Spinal cord (tissue), 10 donors: ENCODE data around the gene MAGOH. TPM values are rescaled to one million over a fixed set of nuclear protein-coding genes. Genes with fewer than 3 reads are reported as not detected.

Source experiments
- DNase-seq, 6 donors: peaks; one replicate each; pipeline versions ENCODE4 v3.0.0 to v3.0.0-alpha.2; 2013 to 2015; ENCODE audit warnings: low spot score in 6 of 6, low read depth in 4 of 6
- H3K27ac ChIP-seq: one replicate; pipeline ENCODE4 v1.5.1; 2013; ENCODE audit warnings: low read depth, low read length, control low read depth
- H3K27me3 ChIP-seq: one replicate; pipeline ENCODE4 v1.6.1; 2013; ENCODE audit warnings: low read length; ENCODE audit not compliant: control insufficient read depth, insufficient read depth
- H3K36me3 ChIP-seq: one replicate; pipeline ENCODE4 v1.6.1; 2013; ENCODE audit warnings: low read length; ENCODE audit not compliant: control insufficient read depth, insufficient read depth
- H3K4me1 ChIP-seq: one replicate; pipeline ENCODE4 v1.6.1; 2013; ENCODE audit warnings: low read length; ENCODE audit not compliant: control insufficient read depth, insufficient read depth
- H3K4me3 ChIP-seq: one replicate; pipeline ENCODE4 v1.5.1; 2013; ENCODE audit warnings: low read depth, low read length, control low read depth
- H3K9me3 ChIP-seq: one replicate; pipeline ENCODE4 v1.6.1; 2013; ENCODE audit warnings: low read length; ENCODE audit not compliant: control insufficient read depth, insufficient read depth
- WGBS: methylation state at CpG from one replicate; pipeline ENCODE4 v1.1.5; 2013; ENCODE audit warnings: missing lambda C conversion rate; ENCODE audit not compliant: insufficient coverage; 5-methylcytosine and 5-hydroxymethylcytosine counted together
- polyA plus RNA-seq, 2 donors: library from polyadenylated mRNA; unstranded; fragments of 120-200 nt; gene quantifications; one replicate each; pipeline ENCODE4 v1.2.1, GENCODE V29; 2013; ENCODE audit not compliant: insufficient read length in 2 of 2
- total RNA-seq, 2 donors: library from RNA; depleted of rRNA in 1 of 2; stranded (reverse); fragments of 120-200 nt in 1 of 2; fragments of >200 nt in 1 of 2; gene quantifications; one replicate each; pipeline versions ENCODE4 v1.2.3 to v1.2.4, GENCODE V29; 2013 to 2014
- donor health status: healthy.

The MAGOH gene
- total and polyA plus RNA-seq, 4 donors, result 22.3 to 40.2 (median 34.3) TPM

DNA sequence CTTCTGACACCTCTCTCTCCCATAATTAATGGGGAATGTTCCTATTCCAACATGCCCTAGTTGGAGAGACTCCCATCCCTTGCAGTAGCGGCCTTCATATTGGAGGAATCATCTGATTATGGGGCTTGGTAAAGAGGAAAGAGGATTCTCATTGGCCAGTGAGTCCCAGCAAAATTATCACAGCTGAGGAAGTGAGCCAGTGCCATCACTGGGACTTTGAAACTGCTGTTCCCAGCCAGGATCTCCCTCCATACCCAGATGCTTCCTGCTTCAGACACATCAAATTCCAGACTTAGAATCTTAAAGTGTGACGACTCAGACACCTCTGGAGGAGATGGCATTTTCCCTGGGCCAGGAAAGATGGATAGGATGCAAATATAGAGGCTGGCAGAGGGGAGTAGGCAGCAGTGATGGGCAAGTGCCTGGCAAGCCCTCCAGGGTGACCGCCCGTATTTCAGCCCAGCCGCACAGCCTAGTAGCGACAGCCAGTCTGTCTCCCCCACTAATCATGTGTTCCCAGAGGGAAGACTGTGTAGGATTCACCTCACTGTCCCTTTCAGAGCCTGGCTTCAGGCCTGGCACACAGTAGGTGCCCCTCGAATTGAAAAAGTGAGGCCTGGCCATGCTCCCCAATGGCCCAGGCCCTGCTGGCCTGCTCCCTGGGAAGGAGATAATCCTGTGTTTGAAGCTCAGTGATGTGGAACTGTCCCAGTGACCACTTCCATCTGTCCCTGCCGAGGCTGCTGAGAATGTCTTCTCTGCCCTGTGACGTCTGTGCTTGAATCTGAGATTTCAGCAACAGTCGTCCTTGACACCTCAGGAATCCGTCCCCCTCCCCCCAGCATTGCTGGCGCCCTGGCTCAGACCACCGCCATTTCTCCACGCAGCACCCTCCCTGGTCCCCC is 41.2 kb upstream of the MAGOH start:
- Histone ChIP-seq H3K4me1 (peaks cover 13% of the 10 kb centered on the region), H3K36me3 (peaks cover 67% of the 10 kb centered on the region), H3K9me3 (no peaks in the 10 kb centered on the region), H3K4me3 (no peak overlapping the region), H3K27ac (no peak overlapping the region), H3K27me3 (no peaks in the 10 kb centered on the region)
- no peak for DNase-seq
- WGBS, result 70% methylated on average over 12 of the region's 14 CpGs

DNA sequence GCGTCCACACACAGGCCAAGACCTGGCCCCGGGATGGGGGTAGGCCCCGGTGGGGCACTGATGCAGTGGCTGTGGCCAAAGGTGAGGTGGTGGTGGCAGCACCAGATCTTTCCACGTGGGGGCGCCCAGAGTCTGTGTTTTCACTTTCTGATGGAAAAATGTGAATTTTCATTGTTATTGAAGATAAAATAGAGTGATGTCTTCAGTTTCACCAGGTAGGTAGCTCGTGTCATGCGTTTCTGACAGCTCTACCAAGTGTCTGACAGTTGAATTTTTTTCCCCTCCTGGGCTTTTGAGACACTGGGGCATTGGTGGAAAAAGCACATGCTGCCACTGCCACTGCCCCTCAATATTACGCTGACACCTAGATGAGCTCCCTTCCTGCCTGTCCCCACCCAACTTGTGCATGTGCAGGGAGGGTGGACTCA is 40.0 kb upstream of the MAGOH start:
- H3K36me3 ChIP-seq, result peaks cover 75% of the 10 kb centered on the region
- H3K4me3 ChIP-seq, result no peak overlapping the region
- no peak overlapping the region for H3K27ac ChIP-seq
- no peaks in the 10 kb centered on the region for H3K9me3 ChIP-seq
- H3K27me3 ChIP-seq, result no peaks in the 10 kb centered on the region
- 10% methylated on average over 6 of the region's 8 CpGs for WGBS
- peak in 2 of 6 donors; percentile 74 to 85 for DNase-seq
- peaks cover 13% of the 10 kb centered on the region for H3K4me1 ChIP-seq

DNA sequence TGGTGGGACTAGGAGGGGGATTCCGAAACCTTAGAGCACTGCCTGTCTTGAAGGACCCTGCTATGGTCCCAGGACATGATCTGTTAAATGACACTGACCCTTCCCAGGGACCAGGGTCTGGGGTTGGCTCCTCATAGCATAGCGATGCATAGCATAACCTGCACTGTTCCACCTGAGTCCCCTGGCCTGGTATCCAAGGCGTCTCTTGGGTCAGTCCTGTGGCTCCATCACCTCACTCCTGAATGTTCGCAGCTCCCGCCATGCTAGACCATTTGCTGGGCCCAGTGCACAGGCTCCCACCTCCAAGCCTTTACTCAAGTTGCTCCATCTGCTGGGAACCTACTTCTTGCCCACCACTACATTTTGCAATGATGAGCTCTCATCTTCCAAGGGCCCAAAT is 39.0 kb upstream of the MAGOH start:
- peaks cover 77% of the 10 kb centered on the region for H3K36me3 ChIP-seq
- no peak overlapping the region for H3K27ac ChIP-seq
- H3K4me3 ChIP-seq, result no peak overlapping the region
- no peak for DNase-seq
- no peaks in the 10 kb centered on the region for H3K9me3 ChIP-seq
- H3K4me1 ChIP-seq, result peaks cover 13% of the 10 kb centered on the region
- no peaks in the 10 kb centered on the region for H3K27me3 ChIP-seq
- WGBS, result 97% methylated on average over 5 of the region's 5 CpGs

DNA sequence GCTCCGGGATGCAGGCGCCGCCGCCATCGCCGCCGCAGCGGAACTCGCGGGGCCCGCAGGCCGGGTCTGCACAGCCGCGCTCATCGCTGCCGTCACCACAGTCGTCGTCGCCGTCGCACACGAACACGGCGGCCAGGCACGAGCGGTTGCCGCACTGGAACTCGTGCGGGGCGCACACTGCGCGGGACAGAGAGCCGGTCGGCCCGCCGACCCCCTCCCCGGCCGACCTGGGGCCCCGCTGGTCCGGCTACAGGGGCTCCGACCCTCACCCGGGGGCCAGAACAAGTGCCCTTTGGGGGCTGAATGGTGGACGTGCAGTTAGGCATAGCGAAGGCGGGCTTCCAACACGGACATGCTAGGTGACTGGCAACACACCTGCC is 38.6 kb upstream of the MAGOH start:
- Histone ChIP-seq H3K4me1 (peaks cover 13% of the 10 kb centered on the region), H3K27ac (no peak overlapping the region), H3K9me3 (no peaks in the 10 kb centered on the region), H3K4me3 (no peak overlapping the region), H3K27me3 (no peaks in the 10 kb centered on the region), H3K36me3 (peaks cover 80% of the 10 kb centered on the region)
- DNase-seq, result no peak
- 77% methylated on average over 46 of the region's 46 CpGs for WGBS

DNA sequence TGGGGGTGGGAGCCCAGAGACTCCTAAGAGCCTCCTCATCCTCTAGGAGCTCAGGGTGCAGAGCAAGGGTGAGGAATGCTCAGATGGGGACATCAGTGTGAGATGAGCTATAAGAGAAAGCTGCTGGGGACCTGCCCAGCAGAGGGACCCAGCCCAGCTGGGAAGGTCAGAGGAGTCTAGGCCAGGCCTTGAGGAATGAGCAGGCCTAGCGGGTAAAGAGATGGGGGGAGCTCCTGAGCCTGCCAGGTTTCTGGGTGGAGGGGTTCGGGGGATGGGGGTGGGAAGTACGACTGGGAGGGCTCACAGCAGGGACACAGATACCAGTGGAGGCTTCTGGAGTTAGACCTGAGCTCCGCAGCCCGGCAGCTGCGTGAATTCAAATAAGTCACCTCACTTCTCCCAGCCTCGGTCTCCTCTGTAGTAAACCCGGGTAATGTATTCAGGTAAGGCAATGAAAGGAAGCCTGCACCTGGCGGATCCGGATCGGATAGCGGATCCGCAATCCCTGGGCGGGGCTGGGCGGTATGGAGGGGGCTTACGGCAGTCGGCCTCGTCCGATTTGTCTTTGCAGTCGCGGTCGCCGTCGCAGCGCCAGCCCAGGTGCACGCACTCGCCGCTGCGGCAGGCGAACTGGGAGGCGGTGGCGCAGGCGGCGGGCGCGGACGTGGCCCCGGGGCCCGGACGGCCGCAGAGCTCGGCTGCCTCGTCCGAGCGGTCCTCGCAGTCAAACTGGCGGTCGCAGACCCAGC is 38.0 kb upstream of the MAGOH start:
- Histone ChIP-seq H3K4me3 (no peak overlapping the region), H3K9me3 (no peaks in the 10 kb centered on the region), H3K4me1 (peaks cover 11% of the 10 kb centered on the region), H3K36me3 (peaks cover 85% of the 10 kb centered on the region), H3K27ac (no peak overlapping the region), H3K27me3 (no peaks in the 10 kb centered on the region)
- 85% methylated on average over 46 of the region's 48 CpGs for WGBS
- DNase-seq, result no peak

DNA sequence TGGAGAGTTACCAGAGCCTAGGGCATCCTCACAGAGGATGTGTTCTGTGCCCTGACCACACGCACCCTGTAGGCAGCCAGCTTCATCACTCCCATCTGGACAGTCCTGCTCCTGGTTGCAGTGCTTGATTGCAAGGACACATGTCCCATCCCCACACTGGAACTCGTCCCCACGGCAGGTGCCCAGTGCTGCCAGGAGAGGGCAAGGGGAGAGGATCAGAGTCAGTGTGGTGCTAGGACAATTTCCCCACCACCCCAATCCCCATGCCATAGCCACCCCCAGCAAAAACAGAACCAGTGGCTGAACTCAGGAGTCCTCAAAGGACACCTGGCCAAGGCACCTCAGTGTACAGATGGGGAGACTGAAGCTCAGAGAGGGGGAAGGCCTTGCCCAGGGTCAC is 37.2 kb upstream of the MAGOH start:
- Histone ChIP-seq H3K36me3 (peaks cover 87% of the 10 kb centered on the region), H3K27ac (no peak overlapping the region), H3K4me3 (no peak overlapping the region), H3K27me3 (no peaks in the 10 kb centered on the region), H3K9me3 (no peaks in the 10 kb centered on the region), H3K4me1 (peaks cover 6% of the 10 kb centered on the region)
- whole genome bisulfite sequencing, result 92% methylated on average over 1 of the region's 3 CpGs
- DNase-seq, result no peak

DNA sequence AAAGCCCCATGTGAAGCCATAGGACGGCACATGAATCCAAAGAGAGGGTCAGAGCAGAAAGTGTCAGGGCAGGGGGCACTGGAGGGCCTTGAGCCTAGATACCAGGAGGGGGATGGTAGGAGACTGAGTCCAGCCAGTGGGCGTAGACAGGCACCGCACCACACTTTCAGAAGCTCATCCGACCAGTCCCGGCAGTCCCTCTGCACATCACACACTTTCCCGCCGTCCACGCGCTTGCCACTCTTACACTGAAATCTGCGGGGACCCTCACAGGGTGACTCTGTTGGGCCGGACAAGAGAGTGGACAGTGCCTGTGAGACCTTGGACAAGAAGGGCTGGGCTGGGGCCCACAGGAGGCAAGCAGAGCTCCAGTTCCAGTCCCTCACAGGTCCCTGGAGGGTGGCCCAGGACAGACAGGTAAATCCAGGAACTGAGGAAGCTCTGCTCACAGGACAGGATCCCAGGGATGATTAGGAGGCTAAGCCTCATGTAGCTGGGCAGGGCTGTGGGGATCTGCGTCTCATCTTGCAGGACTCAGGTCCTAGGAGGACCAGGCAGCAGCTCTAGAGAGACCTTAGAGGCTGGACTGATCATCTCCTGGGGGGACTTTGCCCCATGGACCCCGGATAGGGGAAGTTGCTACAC is 36.3 kb upstream of the MAGOH start:
- Histone ChIP-seq H3K36me3 (peaks cover 86% of the 10 kb centered on the region), H3K4me3 (no peak overlapping the region), H3K9me3 (no peaks in the 10 kb centered on the region), H3K27me3 (no peaks in the 10 kb centered on the region), H3K27ac (no peak overlapping the region), H3K4me1 (peaks cover 5% of the 10 kb centered on the region)
- WGBS, result 96% methylated on average over 12 of the region's 13 CpGs
- DNase-seq, result no peak

DNA sequence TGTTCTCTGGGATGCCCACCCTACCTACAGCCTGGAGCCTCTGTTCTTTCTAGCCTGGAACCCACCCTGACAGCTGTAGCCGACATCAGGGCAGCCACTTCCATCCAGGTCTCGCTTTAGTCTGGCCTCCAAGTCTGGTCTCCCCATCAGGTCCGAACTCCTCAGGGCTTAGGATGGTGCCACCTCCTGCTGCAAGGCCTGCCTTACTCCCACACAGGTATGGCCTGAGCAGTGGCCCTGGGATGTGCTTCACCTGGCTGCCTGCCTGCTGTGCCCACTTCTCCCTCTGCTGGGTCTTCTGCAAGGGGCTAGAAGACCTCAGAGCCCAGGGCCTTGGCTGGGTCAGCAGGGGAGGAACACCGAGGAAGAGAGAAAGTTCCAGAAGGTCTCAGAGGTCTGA is 35.7 kb upstream of the MAGOH start:
- peaks cover 2% of the 10 kb centered on the region for H3K4me1 ChIP-seq
- H3K36me3 ChIP-seq, result peaks cover 85% of the 10 kb centered on the region
- no peak overlapping the region for H3K4me3 ChIP-seq
- H3K27ac ChIP-seq, result no peak overlapping the region
- no peak for DNase-seq
- H3K9me3 ChIP-seq, result no peaks in the 10 kb centered on the region
- whole genome bisulfite sequencing, result 96% methylated on average over 4 of the region's 4 CpGs
- no peaks in the 10 kb centered on the region for H3K27me3 ChIP-seq

DNA sequence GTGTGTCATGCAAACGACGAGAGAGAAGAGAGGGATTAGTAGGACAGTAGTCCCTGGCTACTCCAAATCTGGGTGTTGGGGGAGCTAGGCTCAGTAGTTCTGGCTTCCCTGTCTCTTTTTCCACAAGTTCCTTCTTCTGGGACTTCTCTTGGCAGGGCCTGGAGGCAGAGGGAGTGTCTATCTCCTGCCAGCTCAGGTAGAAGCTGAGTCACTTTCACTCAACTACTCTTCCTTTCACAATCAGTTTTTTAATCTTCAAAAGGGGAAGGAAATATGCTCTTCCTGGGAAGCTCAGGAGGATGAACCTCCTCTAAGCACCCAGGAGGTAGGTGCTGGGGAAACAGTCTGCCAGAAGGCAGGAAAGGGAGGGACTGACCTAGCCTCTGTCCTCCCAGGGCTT is 35.2 kb upstream of the MAGOH start:
- no peaks in the 10 kb centered on the region for H3K9me3 ChIP-seq
- H3K36me3 ChIP-seq, result peaks cover 85% of the 10 kb centered on the region
- no peak for DNase-seq
- no peak overlapping the region for H3K27ac ChIP-seq
- no CpG with 5 or more reads among the region's 2 CpGs for WGBS
- peaks cover 2% of the 10 kb centered on the region for H3K4me1 ChIP-seq
- no peaks in the 10 kb centered on the region for H3K27me3 ChIP-seq
- no peak overlapping the region for H3K4me3 ChIP-seq
